Psoas muscle (tissue), 8 donors: ENCODE results near the gene ZC3H4. TPM values are rescaled to one million over a fixed set of nuclear protein-coding genes. Genes with fewer than 3 reads are reported as not detected.

Experiments used
- ATAC-seq, 4 donors: fragments of 200-7000 bp; cut with Tn5 transposase; one replicate each; pipeline ENCODE4 v1.9.1; 2020; ENCODE audit warnings: moderate library complexity in 3 of 4, mild to moderate bottlenecking in 2 of 4
- DNase-seq, 2 donors: peaks; one replicate each; pipeline ENCODE4 v3.0.0-alpha.2; 2020
- H3K27ac ChIP-seq: fragments of 200-600 bp; one replicate; pipeline ENCODE4 v1.8.0; 2022
- H3K27me3 ChIP-seq, 3 donors: fragments of 200-600 bp in 1 of 3; one replicate each; pipeline versions ENCODE4 v1.6.1 to v1.8.0; 2013 to 2022; ENCODE audit warnings: low read length in 2 of 3, mild to moderate bottlenecking in 2 of 3, moderate library complexity in 1 of 3; ENCODE audit not compliant: insufficient read depth in 3 of 3
- H3K36me3 ChIP-seq, 2 donors: fragments of 200-600 bp in 1 of 2; one replicate each; pipeline versions ENCODE4 v1.6.1 to v1.8.0; 2013 to 2022; ENCODE audit warnings: low read depth in 1 of 2, mild to moderate bottlenecking in 1 of 2, moderate library complexity in 1 of 2; ENCODE audit not compliant: insufficient read depth in 1 of 2
- H3K4me1 ChIP-seq: fragments of 200-600 bp; one replicate; pipeline ENCODE4 v1.8.0; 2022
- H3K4me3 ChIP-seq: fragments of 200-600 bp; one replicate; pipeline ENCODE4 v1.8.0; 2022; ENCODE audit warnings: mild to moderate bottlenecking
- H3K9me3 ChIP-seq: fragments of 200-600 bp; one replicate; pipeline ENCODE4 v1.8.0; 2022
- CTCF ChIP-seq: fragments of 200-600 bp; IDR thresholded peaks from one replicate; pipeline ENCODE4 v1.8.0; 2022; ENCODE audit warnings: antibody characterized with exemption
- WGBS, 3 donors: extraction: QIAGEN DNeasy Blood & Tissue Kit; methylation state at CpG; one replicate each; pipeline versions ENCODE4 v1.1.6 to v1.1.7; 2013; 5-methylcytosine and 5-hydroxymethylcytosine counted together
- intact Hi-C, 2 donors: fragments of 100-400 bp; cut with DNase I; formaldehyde crosslinking; loops; one replicate each; pipeline versions ENCODE4 v1.11.0 to v1.14.2; 2022
- polyA plus RNA-seq, 3 donors: library from polyadenylated mRNA; stranded (reverse); fragments of 200-250 nt; gene quantifications; one replicate each; pipeline ENCODE4 v1.2.3, GENCODE V29; 2013
- total RNA-seq, 4 donors: library from RNA; stranded (reverse); fragmentation: NEBNext Ultra II Directional in 2 of 4; extraction: Animal tissue kit (Norgen Biotek cat#: 25700) in 2 of 4; gene quantifications; one replicate each; pipeline versions ENCODE4 v1.2.1 to v1.2.4, GENCODE V29; 2021 to 2023
- donor health status: healthy with polysubstance abuse.
- donor health status: DM: no; HTN: no; CAD: no; lungs with moderate emphysema.
- donor health status: Bipolar disorder and iron deficiency.
- donor health status: healthy.
- donor health status: DM: yes; HTN: yes; CAD: no.
- donor health status: DM: no; HTN: no; CAD: no.
- donor health status: DM: no; HTN: no; CAD: no.
- donor health status: DM: yes; HTN: yes; CAD: no.

ZC3H4 gene
- total and polyA plus RNA-seq, 7 donors = 4.4 to 35.8 (median 24.3) TPM

GRCh38 chr19:47074621-47075020, 39.0 kb downstream of the ZC3H4 start:
- WGBS, 3 donors = 83 to 86% (median 85%) methylated on average over 9 of the region's 9 CpGs

GRCh38 chr19:47073574-47073973, 40.0 kb downstream of the ZC3H4 start:
- no peak for TF ChIP-seq CTCF
- Histone ChIP-seq H3K9me3 (no peaks in the 10 kb centered on the region), H3K4me3 (no peak overlapping the region), H3K27ac (no peak overlapping the region), H3K27me3 (no peaks in the 10 kb centered on the region), H3K4me1 (no peaks in the 10 kb centered on the region), H3K36me3 (peaks cover 0 to 97% of the 10 kb centered on the region in 2 donors)
- 88 to 90% (median 90%) methylated on average over 10 of the region's 10 CpGs for WGBS, 3 donors
- no peak for DNase-seq
- intact Hi-C loops = no loop called here
- no peak for ATAC-seq

More at GRCh38 chr19:47074621-47075020, 39.0 kb downstream of the ZC3H4 start:
- H3K4me3 ChIP-seq = no peak overlapping the region
- peaks cover 0 to 95% of the 10 kb centered on the region in 2 donors for H3K36me3 ChIP-seq
- ATAC-seq (no peak), DNase-seq (no peak)
- no peak for TF ChIP-seq CTCF
- no peaks in the 10 kb centered on the region for H3K27me3 ChIP-seq
- intact Hi-C loops = no loop called here
- no peaks in the 10 kb centered on the region for H3K9me3 ChIP-seq
- H3K27ac ChIP-seq = no peak overlapping the region
- H3K4me1 ChIP-seq = peaks cover 3% of the 10 kb centered on the region

- H3K36me3 ChIP-seq = peaks cover 0 to 97% of the 10 kb centered on the region in 2 donors
- TF ChIP-seq CTCF = no peak
- H3K4me1 ChIP-seq = no peaks in the 10 kb centered on the region
- no peak overlapping the region for H3K27ac ChIP-seq
- H3K27me3 ChIP-seq = no peaks in the 10 kb centered on the region
- H3K4me3 ChIP-seq = no peak overlapping the region
- DNase-seq (no peak), ATAC-seq (no peak)
- WGBS, 3 donors = 84 to 88% (median 86%) methylated on average over 8 to 17 of the region's 17 CpGs
- no peaks in the 10 kb centered on the region for H3K9me3 ChIP-seq
- intact Hi-C loops = no loop called here
These were observed 41.3 kb downstream of the ZC3H4 start for GRCh38 chr19:47072323-47072722.

- TF ChIP-seq CTCF = no peak
- H3K4me1 ChIP-seq = no peaks in the 10 kb centered on the region
- intact Hi-C loops = no loop called here
- ATAC-seq (no peak), DNase-seq (no peak)
- WGBS, 3 donors = 84 to 87% (median 84%) methylated on average over 12 of the region's 12 CpGs
- H3K27me3 ChIP-seq = no peaks in the 10 kb centered on the region
- H3K9me3 ChIP-seq = no peaks in the 10 kb centered on the region
- H3K4me3 ChIP-seq = no peak overlapping the region
- peaks cover 0 to 97% of the 10 kb centered on the region in 2 donors for H3K36me3 ChIP-seq
- no peak overlapping the region for H3K27ac ChIP-seq
These were observed 41.8 kb downstream of the ZC3H4 start for GRCh38 chr19:47071731-47072130.

- intact Hi-C loops = no loop called here
- Histone ChIP-seq H3K36me3 (peaks cover 0 to 97% of the 10 kb centered on the region in 2 donors), H3K27ac (no peak overlapping the region), H3K27me3 (no peaks in the 10 kb centered on the region), H3K9me3 (no peaks in the 10 kb centered on the region), H3K4me1 (no peaks in the 10 kb centered on the region), H3K4me3 (no peak overlapping the region)
- ATAC-seq (no peak), DNase-seq (no peak)
- no peak for TF ChIP-seq CTCF
- WGBS, 3 donors = 86 to 91% (median 90%) methylated on average over 17 to 18 of the region's 18 CpGs
These were observed 42.8 kb downstream of the ZC3H4 start for GRCh38 chr19:47070756-47071155.
